HEK293T (cell line): ENCODE results near the gene RNF149.
"Not testable (repeated sequence)": the region's sequence is repeated elsewhere in the genome, so short reads cannot be mapped to it uniquely, and the experiment has no call there.

ENCODE experiments used
- CTCF ChIA-PET: fragments of 350-600 bp; formaldehyde crosslinking; extraction: SDS; loops from one replicate; lab custom pipeline; 2021; ENCODE audit warnings: antibody characterized with exemption, inconsistent platforms; lab: Yijun Ruan, JAX
- POLR2A ChIA-PET: fragments of 350-600 bp; formaldehyde crosslinking; extraction: SDS; loops from one replicate; lab custom pipeline; 2020; ENCODE audit warnings: antibody characterized with exemption, inconsistent platforms; lab: Yijun Ruan, JAX
- DNase-seq: peaks from one replicate; pipeline ENCODE4 v3.0.0; 2012; ENCODE audit warnings: mixed read lengths; ENCODE audit errors: extremely low spot score
- ARNT ChIP-seq: fragments of 450-650 bp; IDR thresholded peaks from 2 replicates; pipeline ENCODE4 v1.6.1; 2017; ENCODE audit warnings: mild to moderate bottlenecking
- BHLHE40 ChIP-seq: fragments of 450-650 bp; IDR thresholded peaks from 2 replicates; pipeline ENCODE4 v1.6.1; 2016; ENCODE audit warnings: mild to moderate bottlenecking, moderate library complexity, borderline replicate concordance
- CTBP1 ChIP-seq: fragments of 450-650 bp; IDR thresholded peaks from 2 replicates; pipeline ENCODE4 v1.6.1; 2016; ENCODE audit warnings: borderline replicate concordance
- ELF4 ChIP-seq: fragments of 450-650 bp; IDR thresholded peaks from 2 replicates; pipeline ENCODE4 v1.6.1; 2017; ENCODE audit warnings: antibody characterized with exemption
- FOXA1 ChIP-seq: fragments of 450-650 bp; IDR thresholded peaks from 2 replicates; pipeline ENCODE4 v1.6.1; 2016; ENCODE audit warnings: mild to moderate bottlenecking
- FOXK2 ChIP-seq: fragments of 450-650 bp; IDR thresholded peaks from 2 replicates; pipeline ENCODE4 v1.6.1; 2016; ENCODE audit warnings: mild to moderate bottlenecking
- FOXM1 ChIP-seq: fragments of 450-650 bp; IDR thresholded peaks from 2 replicates; pipeline ENCODE4 v1.6.1; 2017; ENCODE audit warnings: mild to moderate bottlenecking, borderline replicate concordance
- HDGF ChIP-seq: fragments of 450-650 bp; IDR thresholded peaks from 2 replicates; pipeline ENCODE4 v1.6.1; 2017; ENCODE audit warnings: antibody characterized with exemption, borderline replicate concordance
- L3MBTL2 ChIP-seq: fragments of 450-650 bp; conservative IDR thresholded peaks from 2 replicates; pipeline ENCODE4 v1.6.1; 2016; ENCODE audit warnings: mild to moderate bottlenecking
- LEF1 ChIP-seq: fragments of 450-650 bp; IDR thresholded peaks from 2 replicates; pipeline ENCODE4 v1.6.1; 2017; ENCODE audit warnings: mild to moderate bottlenecking, borderline replicate concordance
- NFRKB ChIP-seq: fragments of 450-650 bp; IDR thresholded peaks from 2 replicates; pipeline ENCODE4 v1.6.1; 2016; ENCODE audit warnings: mild to moderate bottlenecking, moderate library complexity
- PKNOX1 ChIP-seq: fragments of 450-650 bp; IDR thresholded peaks from 2 replicates; pipeline ENCODE4 v1.6.1; 2016
- SP1 ChIP-seq: fragments of 450-650 bp; IDR thresholded peaks from 2 replicates; pipeline ENCODE4 v1.6.1; 2017
- SUZ12 ChIP-seq: fragments of 450-650 bp; IDR thresholded peaks from 2 replicates; pipeline ENCODE4 v1.6.1; 2016; ENCODE audit warnings: mild to moderate bottlenecking
- TARDBP ChIP-seq: fragments of 450-650 bp; IDR thresholded peaks from 2 replicates; pipeline ENCODE4 v1.6.1; 2016
- ZNF384 ChIP-seq: fragments of 450-650 bp; IDR thresholded peaks from 2 replicates; pipeline ENCODE4 v1.6.1; 2016

Gene RNF149

GRCh38 chr2:101258804-101259203, 49.7 kb downstream of the RNF149 start:
- no peak for DNase-seq
- ChIA-PET CTCF (no interaction called here), POLR2A (no interaction called here)
- no peak for TF ChIP-seq SP1

GRCh38 chr2:101256316-101256715, 52.2 kb downstream of the RNF149 start:
- no peak for DNase-seq
- TF ChIP-seq LEF1 (no peak), HDGF (no peak), SUZ12 (no peak)
- ChIA-PET CTCF (no interaction called here), POLR2A (no interaction called here)

GRCh38 chr2:101255501-101255900, 53.0 kb downstream of the RNF149 start:
- no peak for TF ChIP-seq SUZ12
- no peak for TF ChIP-seq TARDBP
- no peak for TF ChIP-seq FOXK2
- no peak for TF ChIP-seq CTBP1
- no peak for TF ChIP-seq L3MBTL2
- TF ChIP-seq LEF1, result no peak
- TF ChIP-seq ZNF384, result no peak
- no peak for TF ChIP-seq SP1
- DNase-seq, result no peak
- ChIA-PET CTCF (interaction anchor here (0.6 kb wide), 1 partner anchor 641 kb away, joined by 5 read pairs; no protein-coding TSS in a partner anchor), POLR2A (interaction anchor here (1.0 kb wide), 1 partner anchor 254 kb away, joined by 3 read pairs; the partner anchor contains the start of gene RPL31)

- DNase-seq, result no peak
- ChIA-PET POLR2A (interaction anchor here (0.9 to 2.2 kb wide), 4 partner anchors 14 to 251 kb away, joined by 4 to 11 read pairs (median 6); partner anchors contain the start of genes RNF149, RPL31 and TBC1D8), CTCF (no interaction called here)
- TF ChIP-seq TARDBP, result no peak
- no peak for TF ChIP-seq ZNF384
- no peak for TF ChIP-seq ARNT
- TF ChIP-seq CTBP1, result no peak
- no peak for TF ChIP-seq NFRKB
- TF ChIP-seq HDGF, result no peak
- no peak for TF ChIP-seq FOXK2
Observed at GRCh38 chr2:101253703-101254450, 54.6 kb downstream of the RNF149 start.

GRCh38 chr2:101253013-101253702, 55.3 kb downstream of the RNF149 start:
- ChIA-PET POLR2A (interaction anchor here (0.6 to 2.2 kb wide), 12 partner anchors 9 to 251 kb away, joined by 3 to 17 read pairs (median 4); partner anchors contain the start of genes RNF149, RPL31 and TBC1D8), CTCF (no interaction called here)
- peak; percentile 55 for DNase-seq
- no peak for TF ChIP-seq ZNF384
- no peak for TF ChIP-seq TARDBP
- TF ChIP-seq PKNOX1, result no peak
- no peak for TF ChIP-seq ARNT

- peak; percentile 97 for DNase-seq
- CTCF ChIA-PET, result interaction anchor here (0.6 to 1.3 kb wide), 2 partner anchors 11 to 146 kb away, joined by 3 to 7 read pairs; no protein-coding TSS in a partner anchor
- POLR2A ChIA-PET, result interaction anchor here (0.6 to 2.2 kb wide), 22 partner anchors 10 to 250 kb away, joined by 3 to 17 read pairs (median 3); partner anchors contain the start of genes RNF149, RPL31 and TBC1D8
- no peak for TF ChIP-seq BHLHE40
- no peak for TF ChIP-seq SUZ12
- peak; percentile 82 for TF ChIP-seq L3MBTL2
- TF ChIP-seq NFRKB, result no peak
- no peak for TF ChIP-seq CTBP1
- TF ChIP-seq SP1, result no peak
- no peak for TF ChIP-seq LEF1
- no peak for TF ChIP-seq ZNF384
- no peak for TF ChIP-seq FOXA1
- no peak for TF ChIP-seq ARNT
- no peak for TF ChIP-seq FOXK2
- TF ChIP-seq TARDBP, result no peak
- TF ChIP-seq PKNOX1, result peak; percentile 58
- no peak for TF ChIP-seq HDGF
- TF ChIP-seq ELF4, result peak; percentile 52; the same call in 1 of the 2 replicates
Observed at GRCh38 chr2:101252408-101253012, 56.0 kb downstream of the RNF149 start, which contains the start of gene CNOT11. Gene CNOT11 (plus strand): TSS chr2:101252886. CDS start chr2:101252965, 79 bp downstream.

- TF ChIP-seq SP1, result no peak
- no peak for TF ChIP-seq ELF4
- TF ChIP-seq LEF1, result no peak
- TF ChIP-seq FOXK2, result no peak
- TF ChIP-seq BHLHE40, result no peak
- no peak for TF ChIP-seq SUZ12
- TF ChIP-seq CTBP1, result no peak
- no peak for TF ChIP-seq NFRKB
- no peak for TF ChIP-seq FOXM1
- TF ChIP-seq ARNT, result no peak
- POLR2A ChIA-PET, result interaction anchor here (0.7 to 2.2 kb wide), 18 partner anchors 10 to 249 kb away, joined by 3 to 17 read pairs (median 3); partner anchors contain the start of genes RNF149 and RPL31
- CTCF ChIA-PET, result interaction anchor here (0.6 to 1.3 kb wide), 2 partner anchors 11 to 146 kb away, joined by 3 to 7 read pairs; no protein-coding TSS in a partner anchor
- peak; percentile 37 for DNase-seq
Observed at GRCh38 chr2:101251844-101252407, 56.6 kb downstream of the RNF149 start.

GRCh38 chr2:101251246-101251781, 57.2 kb downstream of the RNF149 start:
- CTCF ChIA-PET, result interaction anchor here (1.3 kb wide), 1 partner anchor 10 kb away, joined by 7 read pairs; no protein-coding TSS in a partner anchor
- DNase-seq, result not testable (repeated sequence)
- POLR2A ChIA-PET, result interaction anchor here (0.8 to 2.2 kb wide), 4 partner anchors 30 to 249 kb away, joined by 3 to 11 read pairs (median 4); partner anchors contain the start of gene RPL31
